ENCODE results near the gene SOX6. TPM values are rescaled to one million over a fixed set of nuclear protein-coding genes. Genes with fewer than 3 reads are reported as not detected.

Gene SOX6
- total RNA-seq, 1 experiment from 2014 or later: 5.1 TPM

GRCh38 chr11:16082095-16083055, 274.0 kb downstream of the SOX6 start:
- H4K20me1 ChIP-seq (ENCODE audit: insufficient read depth): no peaks in the 10 kb centered on the region
- H3F3A ChIP-seq (ENCODE audit: insufficient read depth, low read depth): no peaks in the 10 kb centered on the region
- H3K4me1 ChIP-seq (replicated peaks; ENCODE audit: insufficient read depth): no peaks in the 10 kb centered on the region
- ChIA-PET CTCF (no interaction called here), POLR2A (ENCODE audit: unreplicated experiment) (no interaction called here)
- no peaks in the 10 kb centered on the region for H3K27me3 ChIP-seq (ENCODE audit: insufficient read depth, low read depth)
- no peaks in the 10 kb centered on the region for H3K36me3 ChIP-seq (ENCODE audit: low read depth)
- no peak overlapping the region for H2AFZ ChIP-seq
- no peak for DNase-seq
- no peak overlapping the region for H3K4me2 ChIP-seq
- no peaks in the 10 kb centered on the region for H3K9me2 ChIP-seq (ENCODE audit: insufficient read depth)
- BruUV-seq (replicated peaks): no TSS peak
- no peaks in the 10 kb centered on the region for H3K9me3 ChIP-seq (ENCODE audit: insufficient read depth, low read depth)
- TF ChIP-seq, protein P1, sequence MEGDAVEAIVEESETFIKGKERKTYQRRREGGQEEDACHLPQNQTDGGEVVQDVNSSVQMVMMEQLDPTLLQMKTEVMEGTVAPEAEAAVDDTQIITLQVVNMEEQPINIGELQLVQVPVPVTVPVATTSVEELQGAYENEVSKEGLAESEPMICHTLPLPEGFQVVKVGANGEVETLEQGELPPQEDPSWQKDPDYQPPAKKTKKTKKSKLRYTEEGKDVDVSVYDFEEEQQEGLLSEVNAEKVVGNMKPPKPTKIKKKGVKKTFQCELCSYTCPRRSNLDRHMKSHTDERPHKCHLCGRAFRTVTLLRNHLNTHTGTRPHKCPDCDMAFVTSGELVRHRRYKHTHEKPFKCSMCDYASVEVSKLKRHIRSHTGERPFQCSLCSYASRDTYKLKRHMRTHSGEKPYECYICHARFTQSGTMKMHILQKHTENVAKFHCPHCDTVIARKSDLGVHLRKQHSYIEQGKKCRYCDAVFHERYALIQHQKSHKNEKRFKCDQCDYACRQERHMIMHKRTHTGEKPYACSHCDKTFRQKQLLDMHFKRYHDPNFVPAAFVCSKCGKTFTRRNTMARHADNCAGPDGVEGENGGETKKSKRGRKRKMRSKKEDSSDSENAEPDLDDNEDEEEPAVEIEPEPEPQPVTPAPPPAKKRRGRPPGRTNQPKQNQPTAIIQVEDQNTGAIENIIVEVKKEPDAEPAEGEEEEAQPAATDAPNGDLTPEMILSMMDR (conservative IDR thresholded peaks at IDR 0.05): no peak
- TF ChIP-seq EZH2 (IDR thresholded peaks at IDR 0.05; ENCODE audit: low read depth): no peak
- H3K27ac ChIP-seq: no peak overlapping the region
- H3K79me2 ChIP-seq (ENCODE audit: low read depth): no peaks in the 10 kb centered on the region
- intact Hi-C loops (cut with micrococcal nuclease; ENCODE audit: unreplicated experiment): no loop called here
- no peak overlapping the region for H3K4me3 ChIP-seq

DNA sequence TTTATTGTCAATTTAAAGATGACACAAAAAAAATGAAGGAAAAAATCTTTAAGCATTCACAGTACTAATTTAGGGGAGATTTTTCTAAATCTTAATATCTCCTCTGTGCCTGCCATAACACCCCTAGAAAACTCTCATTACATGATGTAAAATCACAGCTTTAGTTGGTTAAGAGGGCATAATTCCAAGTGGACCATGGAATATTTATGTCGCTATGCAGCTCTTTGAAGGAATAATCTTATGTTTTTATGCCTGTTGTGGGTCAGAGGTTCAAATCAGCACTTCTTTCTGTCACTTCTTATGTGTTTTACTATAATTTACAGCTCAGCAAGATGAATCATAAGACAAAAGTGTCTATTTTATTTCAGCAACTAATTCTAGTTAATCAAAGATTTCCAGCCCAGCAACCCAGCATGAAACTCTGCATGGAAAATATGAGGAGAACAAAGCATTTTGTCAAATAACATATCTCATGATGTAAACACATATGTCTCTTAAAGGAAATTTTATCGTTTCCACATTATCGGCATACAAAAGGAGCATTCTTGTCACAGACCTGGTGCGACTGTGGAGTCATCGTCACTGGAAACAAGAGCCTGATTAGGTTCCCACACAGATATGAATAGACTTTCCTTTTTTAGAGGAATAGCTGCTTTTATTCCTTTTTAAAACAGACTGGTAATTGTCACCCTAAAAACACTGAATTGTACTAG, 274.8 kb downstream of the SOX6 start:
- BruUV-seq (replicated peaks): no TSS peak
- Histone ChIP-seq H2AFZ (no peak overlapping the region), H3K4me1 (replicated peaks; ENCODE audit: insufficient read depth) (no peaks in the 10 kb centered on the region), H4K20me1 (ENCODE audit: insufficient read depth) (no peaks in the 10 kb centered on the region), H3K79me2 (ENCODE audit: low read depth) (no peaks in the 10 kb centered on the region), H3F3A (ENCODE audit: insufficient read depth, low read depth) (no peaks in the 10 kb centered on the region), H3K4me2 (no peak overlapping the region), H3K9me3 (ENCODE audit: insufficient read depth, low read depth) (no peaks in the 10 kb centered on the region), H3K27ac (no peak overlapping the region), H3K36me3 (ENCODE audit: low read depth) (no peaks in the 10 kb centered on the region), H3K4me3 (no peak overlapping the region), H3K27me3 (ENCODE audit: insufficient read depth, low read depth) (no peaks in the 10 kb centered on the region), H3K9me2 (ENCODE audit: insufficient read depth) (no peaks in the 10 kb centered on the region)
- ChIA-PET CTCF (no interaction called here), POLR2A (ENCODE audit: unreplicated experiment) (no interaction called here)
- TF ChIP-seq, protein P1 (conservative IDR thresholded peaks at IDR 0.05): no peak
- TF ChIP-seq EZH2 (IDR thresholded peaks at IDR 0.05; ENCODE audit: low read depth): no peak
- no peak for DNase-seq
- intact Hi-C loops (cut with micrococcal nuclease; ENCODE audit: unreplicated experiment): no loop called here

DNA sequence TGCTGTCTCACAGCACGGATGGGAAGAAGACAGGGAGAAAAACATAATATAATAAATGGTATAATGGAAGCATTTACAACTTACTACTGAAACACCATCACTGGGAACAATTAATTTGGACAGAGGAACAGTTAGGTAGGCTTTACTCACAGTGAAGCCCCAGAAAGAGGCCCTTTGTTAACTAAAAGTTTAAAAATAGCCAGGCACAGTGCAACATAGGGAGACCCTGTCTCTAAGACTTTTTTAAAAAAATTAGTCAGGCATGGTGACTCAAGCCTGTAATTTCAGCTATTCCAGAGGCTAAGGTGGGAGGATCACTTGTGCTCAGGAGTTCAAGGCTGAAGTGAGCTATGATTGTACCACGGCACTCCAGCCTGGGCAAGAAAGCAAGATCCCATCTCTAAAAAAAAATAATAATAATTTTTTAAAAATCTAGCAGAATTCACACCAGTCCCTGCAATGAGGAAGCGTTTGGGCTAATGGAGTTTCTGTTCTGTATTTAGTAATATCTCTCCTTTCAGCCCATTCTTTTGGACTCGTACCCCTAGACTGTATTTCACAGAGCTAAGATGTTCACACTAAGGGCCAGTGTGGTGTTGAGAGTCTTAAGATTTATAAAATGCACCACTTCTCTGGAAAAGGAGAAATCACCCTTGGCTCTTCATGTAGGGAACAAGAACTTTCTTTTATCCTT, 275.5 kb downstream of the SOX6 start:
- ChIA-PET CTCF (no interaction called here), POLR2A (ENCODE audit: unreplicated experiment) (no interaction called here)
- Histone ChIP-seq H3K36me3 (ENCODE audit: low read depth) (no peaks in the 10 kb centered on the region), H3K4me2 (no peak overlapping the region), H4K20me1 (ENCODE audit: insufficient read depth) (no peaks in the 10 kb centered on the region), H2AFZ (no peak overlapping the region), H3K4me3 (no peak overlapping the region), H3K27me3 (ENCODE audit: insufficient read depth, low read depth) (no peaks in the 10 kb centered on the region), H3K27ac (no peak overlapping the region), H3F3A (ENCODE audit: insufficient read depth, low read depth) (no peaks in the 10 kb centered on the region), H3K4me1 (replicated peaks; ENCODE audit: insufficient read depth) (no peaks in the 10 kb centered on the region), H3K9me2 (ENCODE audit: insufficient read depth) (no peaks in the 10 kb centered on the region), H3K9me3 (ENCODE audit: insufficient read depth, low read depth) (no peaks in the 10 kb centered on the region), H3K79me2 (ENCODE audit: low read depth) (no peaks in the 10 kb centered on the region)
- no TSS peak for BruUV-seq (replicated peaks)
- intact Hi-C loops (cut with micrococcal nuclease; ENCODE audit: unreplicated experiment): no loop called here
- TF ChIP-seq, protein P1 (conservative IDR thresholded peaks at IDR 0.05): no peak
- no peak for TF ChIP-seq EZH2 (IDR thresholded peaks at IDR 0.05; ENCODE audit: low read depth)
- DNase-seq: no peak
